GM18873 (cell line): Measurements from ENCODE around the gene ATP8B3.
"Not testable (repeated sequence)": the region's sequence is repeated elsewhere in the genome, so short reads cannot be mapped to it uniquely, and the experiment has no call there.

ENCODE experiments used
- ATAC-seq: cut with Tn5 transposase; IDR thresholded peaks from one replicate; pipeline ENCODE4 v1.9.1; 2021; ENCODE audit warnings: mild to moderate bottlenecking, moderate library complexity, moderate number of reproducible peaks; ENCODE audit not compliant: unreplicated experiment, low FRiP score

The ATP8B3 gene

DNA sequence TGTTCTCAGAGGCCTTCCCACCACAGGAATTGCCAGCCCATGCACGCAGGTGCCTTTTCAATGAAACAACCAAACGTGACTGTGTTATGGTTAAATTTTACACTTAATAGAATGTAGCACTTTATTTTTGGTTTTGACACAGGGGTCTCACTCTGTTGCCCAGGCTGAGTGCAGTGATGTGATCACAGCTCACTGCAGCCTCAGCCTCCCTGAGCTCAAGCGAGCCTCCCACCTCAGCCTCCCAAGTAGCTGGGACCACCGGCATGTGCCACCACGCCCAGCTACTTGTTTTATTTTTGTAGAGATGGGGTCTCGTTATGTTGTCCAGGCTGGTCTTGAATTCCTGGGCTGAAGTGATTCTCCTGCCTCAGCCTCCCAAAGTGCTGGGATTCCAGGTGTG lies 7.2 kb downstream of the ATP8B3 start:
- ATAC-seq, result no peak

DNA sequence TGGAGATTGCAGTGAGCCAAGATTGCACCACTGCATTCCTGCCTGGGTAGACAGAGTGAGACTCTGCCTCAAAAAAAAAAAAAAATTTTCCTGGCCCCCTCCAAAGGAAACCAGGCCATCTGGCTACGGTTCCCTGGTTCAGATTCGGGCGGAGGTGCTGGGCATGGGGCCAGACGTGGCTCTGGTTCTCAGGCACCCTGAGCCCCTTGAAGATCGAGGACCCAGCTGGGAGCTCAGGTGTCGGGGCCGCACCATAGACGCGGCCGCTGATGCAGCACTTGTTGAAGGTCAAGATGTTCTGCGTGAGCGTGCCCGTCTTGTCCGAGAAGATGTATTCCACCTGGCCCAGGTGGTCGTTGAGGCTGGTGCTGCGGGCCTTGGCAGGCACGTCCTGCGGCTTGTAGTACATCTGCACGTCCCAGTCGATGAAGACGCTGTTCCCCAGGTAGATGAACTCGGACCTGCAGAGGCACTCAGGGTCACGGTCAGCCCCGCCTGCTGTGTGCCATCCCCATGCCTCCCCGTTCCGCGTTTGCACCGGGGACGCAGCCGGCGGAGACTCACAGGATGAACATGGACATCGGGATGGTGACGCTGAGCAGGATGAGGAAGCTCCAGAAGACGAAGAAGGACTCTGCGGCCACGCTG lies 12.3 kb downstream of the ATP8B3 start:
- no peak for ATAC-seq

DNA sequence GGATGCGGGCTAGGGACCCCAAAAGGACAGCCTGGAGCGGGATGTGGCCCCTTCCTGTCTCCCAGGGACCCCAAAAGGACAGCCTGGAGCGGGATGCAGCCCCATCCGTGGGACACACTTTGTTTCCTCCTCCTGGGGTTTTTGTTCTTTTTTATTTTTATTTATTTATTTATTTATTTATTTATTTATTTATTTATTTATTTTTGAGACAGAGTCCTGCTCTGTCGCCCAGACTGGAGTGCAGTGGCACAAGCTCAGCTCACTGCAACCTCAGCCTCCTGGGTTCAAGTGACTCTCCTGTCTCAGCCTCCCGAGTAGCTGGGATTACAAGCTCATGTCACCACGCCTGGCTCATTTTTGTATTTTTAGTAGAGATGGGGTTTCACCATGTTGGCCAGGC lies 14.8 kb downstream of the ATP8B3 start:
- not testable (repeated sequence) for ATAC-seq

DNA sequence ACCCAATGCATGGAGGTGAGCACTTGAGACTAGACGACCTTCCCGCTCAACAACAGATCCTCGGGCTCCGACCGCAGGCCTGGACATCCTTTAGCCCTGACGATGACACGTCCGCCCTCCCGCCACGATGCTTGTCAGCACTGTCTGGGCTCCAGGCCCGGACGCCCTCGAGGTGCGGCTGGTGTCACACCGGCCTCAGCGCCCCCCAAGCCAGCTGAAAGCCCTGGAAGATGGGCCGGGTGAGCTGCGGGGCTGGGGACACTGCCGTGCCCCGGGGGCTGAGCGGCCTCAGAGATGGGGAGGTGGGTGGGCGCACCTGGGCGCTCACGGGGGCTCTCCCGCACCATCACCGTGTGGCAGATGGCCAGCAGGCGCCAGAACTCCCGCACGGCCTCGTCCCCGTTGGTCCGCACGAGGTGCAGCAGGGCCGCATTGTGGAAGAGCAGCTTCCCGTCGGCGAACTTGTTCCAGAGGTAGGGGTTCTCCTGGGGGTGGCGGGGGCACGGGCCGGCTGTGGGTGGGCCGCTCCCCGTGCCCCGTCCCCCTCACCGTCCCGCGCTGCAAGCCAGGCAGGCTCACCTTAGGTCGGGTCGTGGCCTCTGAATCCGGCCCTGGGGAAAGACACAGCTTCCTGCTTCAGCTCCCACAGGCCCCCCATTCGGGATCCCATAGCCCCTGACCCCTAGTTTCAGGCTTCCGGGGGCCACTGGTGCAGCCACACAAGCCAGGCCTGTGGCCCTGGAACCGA lies 15.5 kb downstream of the ATP8B3 start:
- no peak for ATAC-seq

DNA sequence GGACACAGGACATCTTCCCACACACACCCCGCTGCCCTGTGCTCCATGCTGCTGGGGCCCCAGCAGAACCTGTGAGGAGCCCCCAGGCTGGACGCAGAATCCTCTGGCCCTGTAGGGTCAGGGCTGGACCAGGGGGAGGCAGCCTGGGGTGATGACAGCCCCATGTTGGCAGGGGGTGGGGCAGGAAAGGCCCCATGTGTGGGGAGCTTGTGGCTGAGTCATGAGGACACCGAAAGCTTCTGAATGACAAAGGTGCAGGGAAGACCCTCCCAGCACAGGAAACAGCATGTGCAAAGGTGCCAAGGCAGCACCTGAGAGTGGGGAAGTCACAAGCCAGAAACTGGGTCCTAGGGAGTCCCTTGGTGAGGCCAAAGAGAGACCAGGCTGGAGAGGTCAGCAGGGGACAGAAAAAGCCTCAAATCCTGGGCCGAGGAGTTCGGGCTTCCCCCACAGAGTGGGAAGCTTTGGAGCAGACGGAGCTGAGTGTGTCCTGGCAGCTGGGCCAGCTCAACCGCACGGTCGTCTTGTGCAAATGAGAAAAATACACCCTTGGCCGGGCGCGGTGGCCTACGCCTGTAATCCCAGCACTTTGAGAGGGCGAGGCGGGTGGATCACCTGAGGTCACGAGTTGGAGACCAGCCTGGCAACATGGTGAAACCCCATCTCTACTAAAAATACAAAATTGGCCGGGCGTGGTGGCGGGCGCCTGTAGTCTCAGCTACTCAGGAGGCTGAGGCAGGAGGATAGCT lies 17.5 kb downstream of the ATP8B3 start:
- ATAC-seq, result no peak

DNA sequence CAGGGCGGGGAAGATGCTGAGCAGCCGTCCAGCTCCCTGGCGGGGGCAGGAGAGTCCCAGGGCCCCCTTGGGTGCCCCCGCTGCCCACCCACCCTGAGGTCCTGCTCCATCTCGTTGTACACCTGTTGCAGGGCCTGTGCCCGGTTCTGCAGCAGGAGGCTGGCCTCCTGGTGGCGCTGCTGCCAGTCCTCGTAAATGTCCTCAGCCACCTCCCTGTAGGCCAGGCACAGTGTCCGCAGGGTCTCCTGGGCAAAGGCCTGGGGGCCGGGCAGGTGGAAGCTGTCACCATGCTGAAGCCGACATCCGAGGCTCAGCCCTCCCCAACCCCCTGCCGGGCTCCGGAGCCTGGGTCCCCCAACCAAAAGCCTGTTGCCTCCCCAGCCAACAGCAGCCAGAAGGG lies 20.2 kb downstream of the ATP8B3 start:
- ATAC-seq, result no peak

DNA sequence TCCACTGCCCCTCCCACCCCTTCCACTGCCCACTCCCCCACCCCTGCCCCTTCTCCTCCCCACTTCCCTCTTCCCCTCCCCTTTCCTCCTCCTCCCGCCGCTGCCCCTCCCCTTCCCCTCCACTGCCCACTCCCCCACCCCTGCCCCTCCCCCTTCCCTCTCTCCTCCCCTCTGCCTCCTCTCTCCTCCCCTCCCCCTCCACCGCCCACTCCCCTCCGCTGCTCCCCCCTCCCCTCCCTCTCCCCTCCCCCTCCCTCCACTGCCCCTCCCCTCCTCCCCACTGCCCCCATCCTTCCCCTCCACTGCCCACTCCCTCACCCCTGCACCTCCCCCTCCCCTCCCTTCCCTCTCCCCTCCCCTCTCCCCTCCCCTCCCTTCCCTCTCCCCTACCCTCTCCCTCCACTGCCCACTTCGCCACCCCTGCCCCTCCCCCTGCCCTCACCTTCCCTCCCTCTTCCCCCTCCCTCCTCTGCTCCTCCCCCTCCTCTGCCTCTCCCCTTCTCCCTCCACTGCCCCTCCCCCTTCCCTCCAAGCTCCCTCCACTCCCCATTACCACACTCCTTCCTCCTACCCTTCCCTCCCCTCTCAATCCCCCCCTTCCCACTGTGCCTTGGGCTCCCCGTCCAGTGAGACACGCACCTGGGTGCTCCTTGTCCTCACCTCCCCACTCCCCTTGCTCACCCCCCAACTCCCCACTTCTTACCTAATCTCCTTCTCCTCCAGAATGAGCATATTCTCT lies 21.9 kb downstream of the ATP8B3 start:
- no peak for ATAC-seq

DNA sequence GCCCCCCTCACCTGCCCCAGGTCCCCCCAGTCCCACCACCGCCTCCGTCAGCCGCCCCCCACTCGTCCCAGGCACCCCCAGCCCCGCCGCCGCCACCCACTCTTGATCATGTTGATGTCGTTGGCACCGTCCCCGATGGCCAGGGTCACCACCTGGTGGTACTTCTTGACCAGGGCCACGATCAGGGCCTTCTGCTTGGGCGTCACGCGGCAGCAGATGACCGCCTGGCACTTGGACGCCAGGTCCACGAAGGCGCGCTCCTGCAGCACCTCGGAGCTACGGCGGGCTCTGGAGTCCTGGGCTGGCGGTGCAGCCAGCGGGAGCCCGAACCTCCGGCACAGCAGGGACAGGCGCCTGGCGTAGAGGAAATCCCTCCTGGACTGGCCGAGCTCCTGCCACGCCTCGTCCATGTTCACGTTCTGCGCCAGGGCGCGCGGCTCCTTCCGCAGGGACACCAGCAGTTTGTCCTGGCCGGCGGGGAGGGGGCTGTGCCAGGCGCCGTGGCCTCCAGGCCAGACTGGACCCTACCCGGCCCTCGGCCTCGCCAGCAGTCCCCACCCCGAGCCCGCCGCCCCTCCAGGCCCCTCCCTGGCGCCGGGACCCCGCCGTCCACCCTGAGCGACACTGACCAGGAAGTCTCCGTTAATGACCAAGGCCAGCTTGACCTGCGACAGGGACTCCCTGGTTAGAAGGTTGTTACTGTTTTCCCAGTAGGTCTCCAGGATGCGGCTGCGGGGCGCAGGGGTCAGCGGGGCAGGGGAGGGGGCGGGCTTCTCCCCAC lies 22.6 kb downstream of the ATP8B3 start:
- ATAC-seq, result no peak

DNA sequence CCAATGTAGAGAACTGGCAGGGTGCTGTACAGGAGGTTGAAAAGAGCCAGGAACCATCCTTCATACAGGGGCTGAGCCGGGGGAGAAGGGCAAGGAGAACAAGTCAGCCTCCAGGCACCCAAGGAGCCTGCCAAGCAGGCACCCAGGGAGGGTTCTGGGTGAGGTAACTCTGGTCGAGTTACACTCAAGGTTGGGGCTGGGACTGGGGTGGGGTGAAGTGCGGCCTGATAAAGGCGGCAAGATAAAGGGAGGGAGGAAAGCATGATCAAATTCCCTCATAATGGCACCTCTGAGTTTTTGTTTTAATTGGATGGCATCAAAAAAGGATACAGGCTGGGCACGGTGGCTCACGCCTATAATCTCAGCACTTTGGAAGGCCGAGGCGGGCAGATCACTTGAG lies 25.0 kb downstream of the ATP8B3 start:
- ATAC-seq, result no peak

DNA sequence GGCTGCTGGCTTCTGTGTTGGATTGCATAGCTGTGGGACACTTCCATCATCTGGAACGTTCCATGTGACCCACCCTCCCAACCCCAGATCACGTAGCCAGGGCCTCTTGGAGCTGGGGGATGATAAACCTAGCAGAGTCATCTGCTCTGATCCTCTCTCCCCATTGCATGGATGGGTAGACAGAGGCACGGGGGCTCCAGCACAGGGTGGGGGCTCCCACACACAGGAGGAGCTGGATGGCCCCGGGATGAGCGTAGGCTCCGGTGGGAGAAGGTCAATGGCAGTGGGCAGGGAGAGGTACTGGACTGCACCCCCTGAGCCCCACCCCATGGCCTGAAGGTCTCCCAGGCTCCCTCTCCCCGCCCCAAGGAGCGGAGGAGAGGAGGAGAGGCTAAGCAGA lies 25.4 kb downstream of the ATP8B3 start:
- ATAC-seq, result no peak

DNA sequence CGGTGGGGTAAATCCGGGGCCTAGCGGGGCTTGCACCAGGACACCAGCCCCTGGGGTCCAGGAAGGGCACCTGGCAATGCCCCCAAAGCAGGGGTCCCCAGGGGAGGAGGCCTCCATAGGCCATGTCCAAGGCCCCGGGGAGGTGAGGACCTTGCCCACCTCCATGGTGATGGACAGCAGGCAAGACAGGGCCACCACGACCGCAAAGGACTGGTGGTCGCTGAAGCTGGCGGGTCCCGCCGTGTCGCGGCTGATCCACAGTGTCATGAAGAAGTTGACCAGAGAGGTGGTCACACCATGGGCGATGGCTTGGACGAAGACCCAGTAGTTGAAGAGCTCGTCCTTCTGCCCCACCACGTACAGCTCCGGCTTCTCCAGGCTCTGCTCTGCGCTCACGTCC lies 26.8 kb downstream of the ATP8B3 start:
- no peak for ATAC-seq

DNA sequence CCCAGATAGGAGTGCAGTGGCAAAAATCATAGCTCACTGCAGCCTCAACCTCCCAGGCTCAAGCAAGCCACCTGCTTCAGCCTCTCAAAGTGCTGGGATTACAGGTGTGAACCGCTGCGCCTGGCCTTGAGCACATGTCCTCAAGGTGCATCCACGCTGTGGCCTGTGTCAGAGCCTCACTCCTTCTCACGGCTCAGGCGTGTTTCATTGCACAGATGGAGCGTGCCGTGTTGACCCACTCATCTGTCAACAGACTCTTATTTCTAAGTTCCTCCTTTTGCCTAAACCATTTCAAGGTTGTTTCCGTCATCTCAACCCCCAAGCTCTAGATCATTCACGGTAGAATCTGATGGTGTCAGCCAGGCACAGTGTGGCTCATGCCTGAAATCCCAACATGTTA lies 28.2 kb downstream of the ATP8B3 start:
- ATAC-seq, result no peak

DNA sequence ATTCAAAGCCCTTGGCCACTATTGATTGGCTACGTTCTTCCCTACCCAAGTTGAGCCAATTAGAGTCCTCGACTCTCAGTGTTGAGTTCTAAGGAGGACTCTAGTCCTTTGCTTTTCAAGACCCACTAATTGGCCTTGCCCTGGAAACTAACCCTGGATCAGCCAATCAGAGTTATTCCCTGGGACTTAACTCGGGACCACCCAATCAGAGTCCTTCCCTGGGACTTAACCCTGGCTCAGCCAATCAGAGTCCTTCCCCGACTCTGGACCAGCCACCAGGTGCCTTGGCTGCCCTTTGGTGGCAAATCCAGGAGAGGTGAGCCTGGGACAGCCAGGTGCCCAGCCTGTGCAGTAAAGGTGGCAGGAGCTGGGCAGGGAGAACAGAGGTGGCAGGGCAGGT lies 28.7 kb downstream of the ATP8B3 start:
- no peak for ATAC-seq

DNA sequence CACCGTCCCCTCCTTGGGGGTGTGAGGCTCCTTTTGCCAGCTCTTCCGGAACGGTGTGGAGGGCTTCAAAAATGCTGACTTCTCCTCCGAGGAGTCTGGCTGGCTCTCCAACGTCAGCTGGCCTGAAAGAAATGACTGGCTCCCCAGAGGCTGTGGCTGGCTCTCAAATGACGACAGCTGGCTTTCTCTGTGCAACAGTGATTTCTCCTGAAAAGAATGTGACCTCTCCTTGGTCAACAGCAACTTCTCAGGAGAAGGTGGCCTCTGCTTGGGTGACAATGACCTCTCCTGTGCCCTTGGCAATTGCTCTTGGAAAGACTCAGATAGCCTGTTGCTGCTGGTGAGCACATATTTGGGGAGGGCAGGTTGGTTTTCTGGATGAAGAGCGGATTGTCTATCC lies 29.6 kb downstream of the ATP8B3 start:
- no peak for ATAC-seq

DNA sequence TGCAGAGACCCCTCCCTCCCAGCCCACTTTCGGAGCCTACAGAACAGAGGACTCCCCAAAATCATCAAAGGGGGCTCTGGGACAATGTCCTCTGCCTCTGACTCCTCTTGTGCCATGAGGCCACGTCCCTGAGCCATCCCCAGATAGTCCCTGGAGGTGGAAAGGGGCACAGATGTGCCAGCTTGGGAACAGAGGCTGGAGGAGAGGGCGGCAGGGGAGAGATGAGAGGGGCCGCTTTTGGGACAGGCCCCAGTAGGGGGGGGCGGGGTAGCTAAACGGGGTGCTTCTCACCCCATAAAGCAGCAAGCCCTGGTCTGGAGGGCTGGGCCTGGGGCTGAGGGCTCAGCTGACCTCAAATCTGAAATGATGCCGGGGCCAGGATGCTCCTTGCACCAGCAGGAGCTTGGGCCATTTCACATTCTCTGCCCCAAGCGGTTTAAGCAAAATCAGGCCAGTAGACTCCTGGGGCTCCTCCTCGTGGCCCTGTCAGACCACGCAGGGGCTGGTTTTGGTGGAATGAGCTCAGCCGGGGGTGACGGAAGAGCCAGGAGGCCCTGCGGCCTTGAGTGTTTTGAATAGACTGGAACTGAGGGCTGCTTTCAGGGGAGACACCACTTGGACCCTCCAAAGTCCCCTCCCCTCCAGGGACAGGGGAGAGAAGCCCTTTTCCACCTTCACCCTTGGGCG lies 31.7 kb downstream of the ATP8B3 start:
- ATAC-seq, result no peak

DNA sequence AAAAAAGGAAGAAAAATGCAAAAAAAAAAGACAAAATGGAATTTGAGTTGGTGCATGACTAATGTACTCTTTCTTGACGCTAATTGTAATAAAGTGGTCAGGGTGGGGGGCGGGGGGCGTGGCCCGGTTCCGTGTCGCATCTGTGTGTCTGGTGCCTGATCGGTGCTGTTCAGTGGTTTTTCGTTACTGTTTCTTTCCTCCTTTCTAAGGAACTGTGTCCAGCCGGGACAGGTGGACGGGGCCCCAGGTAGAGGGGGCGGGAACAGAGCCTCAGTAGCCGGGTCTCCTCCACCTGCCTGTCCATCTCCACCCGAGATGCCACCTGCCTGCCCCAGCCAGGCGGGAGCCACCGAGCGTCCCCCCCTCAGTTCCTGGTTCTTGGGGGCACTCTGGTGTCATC lies 32.5 kb downstream of the ATP8B3 start:
- ATAC-seq, result no peak

DNA sequence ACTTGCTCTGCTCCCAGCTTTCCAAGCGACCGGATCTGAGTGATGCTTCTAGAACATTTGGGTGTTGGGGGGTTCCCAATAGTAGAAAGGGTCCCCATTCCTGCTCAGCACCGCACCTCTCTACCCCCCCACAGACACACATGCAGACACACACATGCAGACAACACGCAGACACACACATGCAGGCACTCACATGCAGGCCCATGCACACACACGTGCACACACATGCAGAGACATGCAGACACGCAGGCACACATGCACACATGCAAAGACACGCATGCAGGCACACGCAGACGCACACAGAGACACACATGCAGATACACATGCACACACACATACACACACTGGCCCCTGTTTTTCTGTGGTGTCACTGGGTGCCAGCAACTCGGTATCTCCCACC lies 34.9 kb downstream of the ATP8B3 start:
- ATAC-seq, result no peak

DNA sequence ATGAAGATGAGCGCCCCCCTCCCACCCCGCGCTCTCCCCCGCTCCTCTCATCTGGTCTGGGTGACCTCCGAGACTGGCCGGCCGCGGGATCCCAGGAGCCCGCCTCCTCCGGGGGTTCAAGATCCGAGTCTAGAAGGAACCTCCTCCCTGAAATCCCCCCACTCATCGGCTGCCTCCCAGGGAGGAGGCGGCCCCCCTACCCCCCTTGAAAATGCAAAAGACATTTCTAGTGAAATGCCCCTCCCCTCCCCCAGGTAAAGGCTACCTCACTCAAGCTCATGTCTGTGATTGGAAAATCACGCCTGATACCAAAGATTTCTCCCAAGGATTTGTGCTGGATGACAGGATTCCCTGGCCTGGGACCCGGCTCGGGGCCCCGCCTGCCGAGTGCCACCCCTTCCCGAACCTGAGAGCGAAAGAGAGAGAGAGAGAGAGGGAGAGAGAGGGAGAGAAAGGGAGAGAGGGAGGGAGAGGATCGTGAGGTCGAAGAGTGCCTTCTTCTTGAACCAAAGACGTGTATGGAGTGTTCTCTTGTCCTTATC lies 35.4 kb downstream of the ATP8B3 start:
- no peak for ATAC-seq

DNA sequence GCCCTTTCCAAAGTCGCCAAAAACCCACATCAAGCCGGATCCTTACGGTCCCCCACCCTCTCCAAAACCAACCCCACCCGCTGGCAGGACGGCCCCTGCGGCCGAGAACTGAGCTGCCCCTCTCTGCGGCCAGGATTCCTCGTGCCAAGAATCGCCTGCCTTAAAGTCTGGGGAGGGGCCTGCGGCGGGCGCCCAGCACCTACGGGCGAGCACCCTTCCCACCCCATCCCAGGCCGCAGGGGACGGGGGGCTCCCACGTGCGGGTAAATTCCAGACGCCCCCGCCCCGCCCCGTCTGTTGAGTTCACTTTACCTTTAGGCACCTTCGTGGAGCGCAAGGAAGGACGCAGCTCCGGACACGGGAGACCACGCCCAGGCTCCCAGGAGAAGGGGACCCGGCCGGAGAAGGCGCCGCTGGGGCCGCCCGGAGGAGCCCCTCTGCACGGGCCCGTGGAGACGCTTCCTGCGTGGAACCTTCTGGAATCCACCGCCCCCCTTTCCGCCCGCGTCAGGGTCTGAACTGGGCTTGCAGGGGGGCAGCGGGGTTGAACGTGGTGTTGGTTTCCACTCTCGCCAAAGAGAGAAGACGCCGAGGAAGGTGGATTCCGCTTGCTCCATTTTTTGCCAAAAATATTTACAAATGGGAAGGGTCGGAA lies 36.0 kb downstream of the ATP8B3 start:
- no peak for ATAC-seq
